T-cell (primary cell): ENCODE data around the gene TRPC4. TPM values are rescaled to one million over a fixed set of nuclear protein-coding genes. Genes with fewer than 3 reads are reported as not detected.

Experiments
- ATAC-seq, 4 experiments: fragments of 200-7000 bp in 3 of 4; fragments of 150-1000 bp in 1 of 4; cut with Tn5 transposase; replicated peaks in 1 of 4; 1 replicate in 3 of 4; 2 replicates in 1 of 4; pipeline ENCODE4 v1.10.0; 2021; ENCODE audit warnings: moderate library complexity in 3 of 4, mild to moderate bottlenecking in 2 of 4, moderate number of reproducible peaks in 1 of 4
- CTCF ChIA-PET, 2 donors: fragments of 300-600 bp; sonication (Branson Sonifier 250); formaldehyde crosslinking; loops; one replicate each; lab custom pipeline; 2022; ENCODE audit warnings: antibody characterized with exemption in 2 of 2; lab: Charles Lee
- POLR2A ChIA-PET, 2 donors: fragments of 300-600 bp; sonication (Branson Sonifier 250); formaldehyde crosslinking; loops; one replicate each; lab custom pipeline; 2022; ENCODE audit warnings: antibody characterized with exemption in 2 of 2; lab: Charles Lee
- DNase-seq, 35 experiments: peaks; one replicate each; pipeline versions ENCODE4 v3.0.0 to v3.0.0-alpha.2; 2013 to 2023
- H3K27ac ChIP-seq: one replicate; pipeline ENCODE4 v1.5.1; 2013; ENCODE audit warnings: low read length
- H3K27me3 ChIP-seq, 2 experiments: replicated peaks in 1 of 2; 1 replicate in 1 of 2; 2 replicates in 1 of 2; pipeline versions ENCODE4 v1.6.1 to v1.7.0; 2013; ENCODE audit warnings: low read length in 1 of 2, mixed read lengths in 1 of 2; ENCODE audit not compliant: control insufficient read depth in 2 of 2, insufficient read depth in 2 of 2; ENCODE audit errors: extremely low read depth in 1 of 2
- H3K36me3 ChIP-seq, 2 donors: 1 replicate in 1 of 2; 2 replicates in 1 of 2; pipeline versions ENCODE4 v1.6.1 to v1.7.0; 2013; ENCODE audit warnings: low read length in 1 of 2; ENCODE audit not compliant: control insufficient read depth in 2 of 2, insufficient read depth in 1 of 2; ENCODE audit errors: extremely low read depth in 1 of 2
- H3K4me1 ChIP-seq, 2 experiments: 1 replicate in 1 of 2; 2 replicates in 1 of 2; pipeline versions ENCODE4 v1.6.1 to v1.7.0; 2013; ENCODE audit warnings: low read length in 2 of 2, mixed read lengths in 1 of 2; ENCODE audit not compliant: insufficient read depth in 2 of 2, control insufficient read depth in 1 of 2; ENCODE audit errors: extremely low read depth in 1 of 2
- H3K4me3 ChIP-seq, 2 donors: 1 replicate in 1 of 2; 2 replicates in 1 of 2; pipeline versions ENCODE4 v1.5.1 to v1.7.0; 2013; ENCODE audit warnings: mild to moderate bottlenecking in 2 of 2, low read length in 1 of 2, moderate library complexity in 1 of 2; ENCODE audit not compliant: control insufficient read depth in 1 of 2; ENCODE audit errors: extremely low read depth in 1 of 2
- H3K9me3 ChIP-seq: 2 replicates; pipeline ENCODE4 v1.7.0; 2013
- H3K27ac Mint-ChIP-seq, 2 donors: one replicate each; pipeline ENCODE4 v1.8.0; 2020 to 2021; ENCODE audit warnings: mild to moderate bottlenecking in 2 of 2, mixed read lengths in 2 of 2
- H3K27me3 Mint-ChIP-seq, 2 donors: one replicate each; pipeline ENCODE4 v1.8.0; 2021 to 2022; ENCODE audit warnings: mixed read lengths in 2 of 2
- H3K36me3 Mint-ChIP-seq: one replicate; pipeline ENCODE4 v1.8.0; 2021; ENCODE audit warnings: mixed read lengths
- H3K4me1 Mint-ChIP-seq, 3 donors: one replicate each; pipeline ENCODE4 v1.8.0; 2020 to 2022; ENCODE audit warnings: mixed read lengths in 3 of 3, mild to moderate bottlenecking in 1 of 3
- H3K4me3 Mint-ChIP-seq, 3 donors: one replicate each; pipeline ENCODE4 v1.8.0; 2020 to 2022; ENCODE audit warnings: mild to moderate bottlenecking in 3 of 3, mixed read lengths in 3 of 3, moderate library complexity in 3 of 3
- H3K9me3 Mint-ChIP-seq, 3 donors: one replicate each; pipeline ENCODE4 v1.8.0; 2020 to 2022; ENCODE audit warnings: mixed read lengths in 3 of 3
- WGBS: methylation state at CpG from one replicate; pipeline ENCODE4 v1.1.5; 2013; ENCODE audit warnings: missing lambda C conversion rate; ENCODE audit not compliant: insufficient coverage; 5-methylcytosine and 5-hydroxymethylcytosine counted together
- total RNA-seq, 35 experiments: library from RNA in 6 of 35; stranded (reverse) in 6 of 35; fragments of 120-200 nt in 1 of 35; gene quantifications; one replicate each; pipeline versions ENCODE4 v1.2.1 to v1.2.4 and lab custom pipeline; 2013 to 2026

Gene TRPC4
- total RNA-seq, 5 donors from 2014 or later (not counting 1 experiment from before 2014, with no cell fraction given) = not detected

GRCh38 chr13:37729876-37730275, 139.7 kb downstream of the TRPC4 start:
- ATAC-seq (no peak), DNase-seq (no peak)
- H3K4me1 ChIP-seq = no peaks in the 10 kb centered on the region
- H3K9me3 ChIP-seq = no peaks in the 10 kb centered on the region
- H3K27me3 ChIP-seq = no peaks in the 10 kb centered on the region
- CTCF ChIA-PET = no interaction called here
- Mint-ChIP-seq H3K9me3 (peaks cover 9 to 11% (median 9%) of the 10 kb centered on the region in 3 donors), H3K36me3 (no peaks in the 10 kb centered on the region), H3K27me3 (no peaks in the 10 kb centered on the region), H3K4me1 (no peaks in the 10 kb centered on the region), H3K4me3 (no peak overlapping the region), H3K27ac (no peak overlapping the region)
- POLR2A ChIA-PET = no interaction called here
- WGBS = no CpG with 5 or more reads among the region's 4 CpGs
- H3K36me3 ChIP-seq = no peaks in the 10 kb centered on the region
- H3K4me3 ChIP-seq = no peak overlapping the region
- H3K27ac ChIP-seq = no peak overlapping the region

GRCh38 chr13:37716420-37717195, 153.0 kb downstream of the TRPC4 start:
- Histone ChIP-seq H3K4me3 (no peak overlapping the region), H3K36me3 (no peaks in the 10 kb centered on the region), H3K27me3 (no peaks in the 10 kb centered on the region), H3K27ac (no peak overlapping the region), H3K4me1 (no peaks in the 10 kb centered on the region), H3K9me3 (no peaks in the 10 kb centered on the region)
- ChIA-PET POLR2A (no interaction called here), CTCF (interaction anchor here in 1 of 2 donors (0.6 kb wide), 1 partner anchor 44 kb away, joined by 3 read pairs; no protein-coding TSS in a partner anchor)
- WGBS = no CpG with 5 or more reads among the region's 8 CpGs
- no peaks in the 10 kb centered on the region for H3K4me1 Mint-ChIP-seq
- no peak overlapping the region for H3K27ac Mint-ChIP-seq
- no peak for DNase-seq
- H3K9me3 Mint-ChIP-seq = peaks cover 0 to 9% (median 5%) of the 10 kb centered on the region in 3 donors
- H3K4me3 Mint-ChIP-seq = no peak overlapping the region
- H3K36me3 Mint-ChIP-seq = no peaks in the 10 kb centered on the region
- H3K27me3 Mint-ChIP-seq = no peaks in the 10 kb centered on the region
- ATAC-seq = no peak

DNA sequence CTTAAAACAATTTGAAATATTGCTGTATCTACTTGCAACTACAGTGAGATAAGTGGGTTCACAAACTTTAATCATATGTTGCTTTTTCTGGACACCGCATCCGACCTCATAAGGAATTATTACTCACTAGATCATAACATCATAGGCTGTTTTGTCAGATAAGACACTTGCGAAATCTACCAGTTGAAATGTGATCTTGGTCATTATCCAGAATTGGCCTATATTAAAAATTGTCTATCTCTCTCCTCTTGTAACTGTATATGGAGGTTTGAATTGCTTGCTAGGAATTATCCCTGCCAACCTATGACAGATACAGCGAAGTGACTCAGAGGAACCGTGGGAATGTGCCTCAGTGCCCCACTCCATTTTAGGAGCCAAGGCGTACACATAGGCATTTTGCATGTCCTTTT, 154.0 kb downstream of the TRPC4 start:
- ATAC-seq (no peak), DNase-seq (no peak)
- Histone ChIP-seq H3K4me1 (no peaks in the 10 kb centered on the region), H3K27ac (no peak overlapping the region), H3K9me3 (no peaks in the 10 kb centered on the region), H3K27me3 (no peaks in the 10 kb centered on the region), H3K4me3 (no peak overlapping the region), H3K36me3 (no peaks in the 10 kb centered on the region)
- Mint-ChIP-seq H3K27me3 (no peaks in the 10 kb centered on the region), H3K4me3 (no peak overlapping the region), H3K27ac (no peak overlapping the region), H3K4me1 (no peaks in the 10 kb centered on the region), H3K36me3 (no peaks in the 10 kb centered on the region), H3K9me3 (peaks cover 0 to 9% (median 5%) of the 10 kb centered on the region in 3 donors)
- 94% methylated on average over 3 of the region's 6 CpGs for WGBS
- ChIA-PET POLR2A (no interaction called here), CTCF (interaction anchor here in 1 of 2 donors (0.6 kb wide), 1 partner anchor 45 kb away, joined by 3 read pairs; no protein-coding TSS in a partner anchor)

DNA sequence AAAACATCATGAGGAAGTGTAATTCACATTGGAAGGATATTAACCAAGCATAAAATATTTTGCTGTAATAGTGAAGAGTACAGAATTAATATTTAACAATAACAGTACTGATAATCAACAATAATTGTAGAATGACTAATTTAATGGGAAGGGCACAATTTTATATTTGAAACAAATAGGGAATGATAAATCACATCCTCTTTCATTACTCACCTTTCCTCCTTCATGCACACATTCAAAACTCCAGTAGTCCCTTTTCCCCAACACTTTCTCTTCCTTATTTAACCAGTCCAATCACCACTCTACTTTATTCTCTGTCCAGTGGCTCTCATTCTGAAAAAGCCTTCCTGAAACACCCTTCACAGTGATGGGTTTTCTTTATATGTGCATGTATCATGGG, 160.3 kb downstream of the TRPC4 start:
- Histone ChIP-seq H3K27me3 (no peaks in the 10 kb centered on the region), H3K4me1 (no peaks in the 10 kb centered on the region), H3K36me3 (no peaks in the 10 kb centered on the region), H3K9me3 (no peaks in the 10 kb centered on the region), H3K4me3 (no peak overlapping the region), H3K27ac (no peak overlapping the region)
- Mint-ChIP-seq H3K27ac (no peak overlapping the region), H3K9me3 (peaks cover 0 to 7% (median 3%) of the 10 kb centered on the region in 3 donors), H3K4me3 (no peak overlapping the region), H3K36me3 (no peaks in the 10 kb centered on the region), H3K4me1 (no peaks in the 10 kb centered on the region), H3K27me3 (no peaks in the 10 kb centered on the region)
- CTCF ChIA-PET = no interaction called here
- ATAC-seq (no peak), DNase-seq (no peak)
- POLR2A ChIA-PET = no interaction called here

GRCh38 chr13:37707739-37708500, 161.7 kb downstream of the TRPC4 start:
- no peaks in the 10 kb centered on the region for H3K4me1 ChIP-seq
- H3K9me3 ChIP-seq = no peaks in the 10 kb centered on the region
- no peak for ATAC-seq
- H3K27me3 ChIP-seq = no peaks in the 10 kb centered on the region
- Mint-ChIP-seq H3K27ac (no peak overlapping the region), H3K9me3 (peaks cover 0 to 7% (median 3%) of the 10 kb centered on the region in 3 donors), H3K36me3 (no peaks in the 10 kb centered on the region), H3K4me3 (no peak overlapping the region), H3K27me3 (no peaks in the 10 kb centered on the region), H3K4me1 (no peaks in the 10 kb centered on the region)
- ChIA-PET CTCF (no interaction called here), POLR2A (no interaction called here)
- no peak overlapping the region for H3K27ac ChIP-seq
- no peaks in the 10 kb centered on the region for H3K36me3 ChIP-seq
- no peak for DNase-seq
- no peak overlapping the region for H3K4me3 ChIP-seq
- no CpG with 5 or more reads among the region's 2 CpGs for WGBS

DNA sequence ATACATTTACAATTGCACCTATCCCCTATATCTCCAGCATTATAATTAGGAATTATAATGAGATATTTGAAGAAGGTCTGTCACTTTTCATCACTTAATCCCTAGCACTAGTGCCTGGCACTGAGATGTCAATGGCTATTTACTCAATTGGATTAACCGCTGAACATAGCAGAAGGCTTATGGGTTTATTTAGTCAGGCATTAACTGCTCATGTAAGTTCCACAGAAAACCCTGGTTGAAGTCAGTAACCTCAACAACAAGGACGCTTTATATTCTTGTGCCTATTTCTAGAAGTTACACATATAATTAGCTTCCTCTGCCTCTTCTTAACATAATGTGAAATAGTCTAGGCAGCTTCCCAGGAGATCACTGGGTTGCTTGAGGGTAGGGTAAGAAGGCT, 163.5 kb downstream of the TRPC4 start:
- ATAC-seq = no peak
- H3K4me1 Mint-ChIP-seq = no peaks in the 10 kb centered on the region
- no peaks in the 10 kb centered on the region for H3K36me3 Mint-ChIP-seq
- 83% methylated on average over 1 of the region's 2 CpGs for WGBS
- no peaks in the 10 kb centered on the region for H3K27me3 ChIP-seq
- no peaks in the 10 kb centered on the region for H3K27me3 Mint-ChIP-seq
- no peaks in the 10 kb centered on the region for H3K36me3 ChIP-seq
- no peak overlapping the region for H3K4me3 Mint-ChIP-seq
- no peak overlapping the region for H3K27ac Mint-ChIP-seq
- H3K9me3 ChIP-seq = no peaks in the 10 kb centered on the region
- peaks cover 3% of the 10 kb centered on the region in 3 donors for H3K9me3 Mint-ChIP-seq
- no peak for DNase-seq
- POLR2A ChIA-PET = no interaction called here
- H3K27ac ChIP-seq = no peak overlapping the region
- no peak overlapping the region for H3K4me3 ChIP-seq
- no peaks in the 10 kb centered on the region for H3K4me1 ChIP-seq
- CTCF ChIA-PET = no interaction called here
